ENCODE measurements around the gene TEX14. TPM values are rescaled to one million over a fixed set of nuclear protein-coding genes. Genes with fewer than 3 reads are reported as not detected.

Gene TEX14
- total RNA-seq, 1 experiment from 2014 or later: 0.89 TPM

GRCh38 chr17:58639681-58640080 lies 52.2 kb downstream of the TEX14 start (continued):
- TF ChIP-seq ATF3 (IDR thresholded peaks at IDR 0.05): no peak
- TF ChIP-seq EZH2 (IDR thresholded peaks at IDR 0.05): no peak
- TF ChIP-seq ZNF274 (IDR thresholded peaks at IDR 0.05; ENCODE audit: low read depth, low read length): no peak
- no peak for TF ChIP-seq EZH2phosphoT487 (IDR thresholded peaks at IDR 0.05; ENCODE audit: borderline replicate concordance)
- TF ChIP-seq REST (IDR thresholded peaks at IDR 0.05; ENCODE audit: low read depth): no peak
- no peak for TF ChIP-seq EGR1 (IDR thresholded peaks at IDR 0.05; ENCODE audit: low read depth)

GRCh38 chr17:58637011-58637570 lies 54.8 kb downstream of the TEX14 start:
- Histone ChIP-seq H2AFZ (ENCODE audit: low read depth, low read length, poor library complexity, severe bottlenecking) (no peak overlapping the region), H4K20me1 (ENCODE audit: insufficient read depth) (no peaks in the 10 kb centered on the region), H3K79me2 (ENCODE audit: insufficient read depth, low read length) (no peaks in the 10 kb centered on the region), H3K9me3 (ENCODE audit: control insufficient read depth in 1 of 2, insufficient read depth in 1 of 2, low read depth in 1 of 2, low read length in 2 of 2) (no peaks in the 10 kb centered on the region), H3K4me3 (replicated peaks in 1 of 2; ENCODE audit: low read depth in 1 of 2, low read length in 2 of 2) (no peak overlapping the region), H3K36me3 (ENCODE audit: control insufficient read depth in 1 of 2, insufficient read depth in 2 of 2, low read length in 2 of 2) (no peaks in the 10 kb centered on the region), H3K27me3 (ENCODE audit: insufficient read depth, low read length) (no peaks in the 10 kb centered on the region), H3K9me2 (ENCODE audit: insufficient read depth) (no peaks in the 10 kb centered on the region), H3K4me2 (ENCODE audit: low read length) (no peak overlapping the region), H3K4me1 (ENCODE audit: control insufficient read depth in 1 of 2, insufficient read depth in 2 of 2, low read length in 2 of 2) (peaks cover 4 to 12% of the 10 kb centered on the region in 2 experiments), H3K9ac (ENCODE audit: low read length) (no peak overlapping the region), H3K27ac (ENCODE audit: low read depth, low read length) (no peak overlapping the region)
- intact Hi-C loops (cut with micrococcal nuclease): no loop called here
- ChIA-PET RAD21 (ENCODE audit: low non-redundant PET in 1 of 2, low total read pairs in 2 of 2, uncharacterized antibody in 2 of 2, unreplicated experiment in 2 of 2) (no interaction called here), POLR2A (interaction anchor here (1.5 kb wide), 1 partner anchor 22 kb away, joined by 8 read pairs; no protein-coding TSS in a partner anchor), CTCF (no interaction called here)
- no peak for TF ChIP-seq EGR1 (IDR thresholded peaks at IDR 0.05; ENCODE audit: low read depth)
- no peak for TF ChIP-seq EZH2 (IDR thresholded peaks at IDR 0.05)
- TF ChIP-seq POLR2AphosphoS5 (IDR thresholded peaks at IDR 0.05; ENCODE audit: low read depth, low read length): no peak
- no peak for TF ChIP-seq JUND (IDR thresholded peaks at IDR 0.05)
- BruUV-seq (replicated peaks): no TSS peak
- ATAC-seq (no peak), DNase-seq (ENCODE audit: low read depth, low spot score) (no peak)
